IPS-11a (cell line): Measurements from ENCODE around the gene SNTB2.
A peak's percentile ranks its signal among the peaks of the same experiment; 100 is the strongest.

Source experiments
- H3K4me3 ChIP-seq: one replicate; pipeline ENCODE4 v1.5.1; 2013; ENCODE audit warnings: low read depth, low read length, control low read depth

The SNTB2 gene

DNA sequence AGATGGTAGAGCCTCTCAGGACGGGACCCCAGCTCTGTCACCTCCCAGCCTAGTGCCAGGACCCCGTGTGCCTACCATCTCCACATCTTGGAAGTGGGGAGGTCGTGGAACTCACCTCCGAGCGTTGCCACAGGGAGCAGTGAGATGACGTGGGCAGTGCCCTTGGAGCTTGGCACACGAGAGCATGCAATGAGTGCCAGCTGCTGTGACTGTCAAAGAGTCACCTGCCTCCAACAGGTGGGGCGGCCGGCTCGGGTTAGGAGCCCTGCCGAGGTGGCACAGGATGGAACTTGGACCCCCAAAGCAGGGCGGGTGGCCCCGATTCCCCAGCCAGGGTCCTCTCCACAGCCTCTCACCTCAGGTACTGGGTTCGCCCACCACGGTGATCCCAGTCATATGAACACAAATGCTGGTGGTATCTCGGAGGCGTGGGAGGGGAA lies 129.7 kb downstream of the SNTB2 start:
- H3K4me3 ChIP-seq, result no peak overlapping the region

DNA sequence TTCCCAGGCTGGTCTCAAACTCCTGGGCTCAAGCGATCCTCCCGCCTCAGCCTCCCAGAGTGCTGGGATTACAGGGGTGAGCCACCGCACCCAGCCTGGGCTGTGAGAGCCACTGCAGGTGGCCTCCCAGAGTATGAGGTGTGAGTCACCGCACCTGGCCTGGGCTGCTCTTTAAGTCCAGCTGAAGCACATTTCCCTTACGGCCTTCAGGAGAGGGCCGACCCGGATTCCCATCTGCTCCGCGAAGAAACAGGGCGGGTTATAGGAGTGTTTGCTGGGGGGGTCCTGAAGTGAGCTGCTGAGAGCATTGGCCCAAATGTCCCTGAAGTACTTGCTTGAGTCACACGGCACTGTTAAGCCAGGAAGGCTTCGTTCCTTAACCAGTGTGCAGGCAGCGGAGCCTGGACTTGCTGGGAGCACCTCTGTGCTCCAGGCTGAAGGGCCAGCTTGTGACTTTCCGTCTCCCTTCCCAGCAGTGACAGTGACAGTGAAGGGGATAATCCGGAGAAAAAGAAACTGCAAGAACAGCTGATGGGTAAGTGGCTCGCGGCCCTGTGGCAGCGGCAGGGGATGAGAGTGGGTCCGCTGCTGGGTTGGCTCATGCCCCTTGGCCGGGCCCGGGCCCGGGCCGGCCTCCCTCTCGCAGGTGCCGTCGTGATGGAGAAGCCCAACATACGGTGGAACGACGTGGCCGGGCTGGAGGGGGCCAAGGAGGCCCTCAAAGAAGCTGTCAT lies 131.4 kb downstream of the SNTB2 start:
- no peak overlapping the region for H3K4me3 ChIP-seq

DNA sequence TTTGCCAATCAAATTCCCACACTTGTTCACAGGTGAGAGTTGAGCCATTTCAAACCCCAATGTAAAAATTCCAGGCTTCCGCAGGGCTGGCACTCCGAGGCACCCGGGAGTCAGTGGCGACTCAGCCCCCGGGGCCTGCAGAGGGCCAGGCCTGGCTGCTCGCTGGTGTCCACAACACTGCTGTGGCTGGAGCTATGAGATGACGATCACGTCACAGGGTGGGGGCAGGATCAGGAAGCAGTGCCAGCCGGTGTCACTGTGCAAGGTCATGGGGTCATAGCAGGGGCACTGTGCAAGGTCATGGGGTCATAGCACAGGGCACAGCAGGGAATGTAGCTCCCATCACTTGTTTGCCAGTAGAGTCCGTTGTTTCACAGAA lies 131.9 kb downstream of the SNTB2 start:
- no peak overlapping the region for H3K4me3 ChIP-seq

DNA sequence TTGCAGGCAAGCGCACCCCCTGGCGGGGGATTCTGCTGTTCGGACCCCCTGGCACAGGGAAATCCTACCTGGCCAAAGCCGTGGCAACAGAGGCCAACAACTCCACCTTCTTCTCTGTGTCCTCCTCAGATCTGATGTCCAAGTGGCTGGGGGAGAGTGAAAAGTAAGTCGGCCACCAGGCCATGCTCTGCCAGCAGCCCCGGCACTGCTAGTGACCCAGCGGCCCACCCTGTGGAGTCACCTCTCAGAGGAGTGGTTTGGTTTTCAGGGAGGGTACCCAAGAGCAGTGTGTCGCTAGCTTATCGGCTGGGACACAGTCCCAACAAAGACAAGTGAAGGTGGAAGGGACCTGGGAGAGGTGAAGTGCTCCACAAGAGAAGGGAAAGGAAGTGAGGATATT lies 132.4 kb downstream of the SNTB2 start:
- H3K4me3 ChIP-seq, result no peak overlapping the region

DNA sequence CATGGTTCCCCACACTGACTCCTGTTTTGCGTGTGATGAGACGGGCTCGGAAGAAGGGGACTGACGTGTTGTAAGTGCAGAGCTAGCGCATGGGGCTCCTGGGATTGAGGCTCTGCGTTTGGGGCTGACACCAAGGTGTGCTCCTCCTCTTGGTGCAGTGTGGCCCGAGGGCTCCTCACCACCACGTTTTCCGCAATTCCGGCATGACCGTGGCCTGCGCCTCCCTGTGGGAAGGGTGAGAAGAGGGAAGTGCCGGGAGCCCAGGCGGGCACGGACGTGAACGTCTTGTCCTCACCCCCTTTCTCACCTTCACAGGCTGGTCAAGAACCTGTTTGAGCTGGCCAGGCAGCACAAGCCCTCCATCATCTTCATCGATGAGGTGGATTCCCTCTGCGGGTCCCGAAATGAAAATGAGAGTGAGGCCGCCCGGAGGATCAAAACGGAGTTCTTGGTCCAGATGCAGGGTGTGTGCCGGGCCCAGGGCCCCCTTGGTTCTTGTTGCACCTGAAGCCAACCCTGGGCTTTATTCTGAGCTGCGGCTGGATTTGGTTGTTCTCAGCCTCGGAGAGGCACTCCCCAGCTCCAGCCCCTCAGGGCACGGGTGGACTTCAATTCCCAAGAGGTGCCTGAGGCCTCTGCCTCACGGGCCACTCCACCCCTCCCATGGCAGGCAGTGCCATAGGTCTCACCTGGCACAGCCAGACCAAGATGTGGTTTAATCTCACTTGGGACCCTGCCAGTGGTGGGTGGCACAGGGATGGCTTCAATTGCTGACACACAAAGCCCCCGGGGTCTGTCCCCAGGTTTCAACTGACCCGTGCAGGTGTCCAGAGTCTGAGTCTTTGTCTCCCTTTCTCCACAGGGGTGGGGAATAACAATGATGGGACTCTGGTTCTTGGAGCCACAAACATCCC lies 133.1 kb downstream of the SNTB2 start:
- H3K4me3 ChIP-seq, result no peak overlapping the region

DNA sequence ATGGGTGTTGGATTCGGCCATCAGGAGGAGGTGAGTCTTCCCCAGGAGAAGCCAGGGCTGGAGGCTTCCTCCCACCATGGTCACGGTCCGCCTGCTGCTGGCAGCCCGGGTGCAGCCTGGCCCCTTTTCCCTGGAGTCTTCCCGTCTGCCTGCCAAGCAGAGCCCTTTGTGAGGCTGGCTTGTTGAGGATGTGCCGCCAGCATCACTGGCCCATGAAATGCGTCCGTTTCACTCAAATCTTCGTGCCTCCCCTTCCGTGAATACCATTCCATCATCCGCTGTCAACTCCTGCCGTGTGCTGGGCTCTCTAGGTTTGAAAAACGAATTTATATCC lies 133.7 kb downstream of the SNTB2 start:
- no peak overlapping the region for H3K4me3 ChIP-seq

DNA sequence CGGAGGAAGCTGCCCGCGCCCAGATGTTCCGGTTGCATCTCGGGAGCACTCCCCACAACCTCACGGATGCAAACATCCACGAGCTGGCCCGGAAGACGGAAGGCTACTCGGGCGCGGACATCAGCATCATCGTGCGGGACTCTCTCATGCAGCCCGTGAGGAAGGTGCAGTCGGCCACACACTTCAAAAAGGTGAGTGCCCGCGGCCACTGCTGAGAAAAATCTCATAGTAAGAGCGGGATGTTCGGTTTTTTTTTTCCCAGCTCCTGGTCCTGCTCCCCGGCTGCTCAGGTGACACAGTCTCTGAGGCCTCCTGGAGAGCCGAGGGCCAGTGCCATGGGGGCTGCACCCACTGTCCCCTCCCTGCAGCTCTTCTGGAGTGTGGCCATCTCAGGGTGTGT lies 134.1 kb downstream of the SNTB2 start:
- H3K4me3 ChIP-seq, result no peak overlapping the region

DNA sequence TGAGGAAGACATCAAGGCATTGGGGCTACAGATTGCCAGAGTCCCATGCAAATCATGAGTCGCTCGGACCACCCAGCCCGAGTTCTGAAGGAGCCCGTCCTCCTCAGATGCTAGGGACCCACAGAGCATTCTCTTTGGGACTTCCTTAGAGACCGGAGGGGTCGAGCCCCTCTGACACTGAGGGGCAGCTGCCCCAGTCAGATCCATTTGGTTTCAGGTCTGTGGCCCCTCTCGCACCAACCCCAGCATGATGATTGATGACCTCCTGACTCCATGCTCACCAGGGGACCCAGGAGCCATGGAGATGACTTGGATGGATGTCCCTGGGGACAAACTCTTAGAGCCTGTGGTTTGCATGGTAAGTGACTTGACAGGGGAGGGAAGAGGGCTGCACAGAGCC lies 135.4 kb downstream of the SNTB2 start:
- H3K4me3 ChIP-seq, result no peak overlapping the region

DNA sequence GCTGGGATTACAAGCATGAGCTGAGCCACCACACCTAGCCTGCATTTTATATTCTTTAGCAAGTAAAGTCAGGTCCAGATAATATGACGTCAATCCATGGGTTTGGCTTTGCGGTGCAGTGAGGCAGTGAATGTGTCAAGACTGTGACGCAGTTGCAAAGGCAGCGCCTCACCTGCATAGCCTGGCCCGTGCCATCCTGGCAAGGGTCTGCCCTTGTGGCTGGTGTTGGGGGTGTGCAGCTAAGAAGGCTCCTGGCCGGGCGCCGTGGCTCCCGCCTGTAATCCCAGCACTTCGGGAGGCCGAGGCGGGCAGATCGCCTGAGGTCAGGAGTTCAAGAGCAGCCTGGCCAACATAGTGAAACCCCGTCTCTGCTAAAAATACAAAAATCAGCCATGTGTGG lies 136.5 kb downstream of the SNTB2 start:
- H3K4me3 ChIP-seq, result no peak overlapping the region

DNA sequence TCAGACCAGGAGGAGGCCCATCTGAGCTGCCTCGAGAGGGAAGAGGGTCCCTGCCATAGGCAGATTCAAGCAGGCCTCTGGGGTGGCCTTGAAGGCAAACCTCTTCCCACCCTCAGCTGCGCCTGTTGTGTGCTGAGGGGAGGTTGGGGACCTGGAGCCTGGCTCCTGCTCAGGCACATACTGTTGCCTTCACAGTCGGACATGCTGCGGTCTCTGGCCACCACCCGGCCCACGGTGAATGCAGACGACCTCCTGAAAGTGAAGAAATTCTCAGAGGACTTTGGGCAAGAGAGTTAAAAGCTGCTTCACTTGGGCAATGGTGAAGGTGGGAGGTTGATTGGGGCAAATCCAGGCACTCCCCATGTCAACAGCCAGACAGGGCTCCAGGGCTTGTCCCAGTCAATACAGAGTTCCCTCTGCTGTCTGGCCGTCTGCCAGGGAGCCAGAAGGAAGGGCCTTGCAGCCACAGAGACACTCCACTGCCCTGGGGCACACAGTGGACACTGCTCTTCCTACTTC lies 137.1 kb downstream of the SNTB2 start:
- H3K4me3 ChIP-seq, result no peak overlapping the region

DNA sequence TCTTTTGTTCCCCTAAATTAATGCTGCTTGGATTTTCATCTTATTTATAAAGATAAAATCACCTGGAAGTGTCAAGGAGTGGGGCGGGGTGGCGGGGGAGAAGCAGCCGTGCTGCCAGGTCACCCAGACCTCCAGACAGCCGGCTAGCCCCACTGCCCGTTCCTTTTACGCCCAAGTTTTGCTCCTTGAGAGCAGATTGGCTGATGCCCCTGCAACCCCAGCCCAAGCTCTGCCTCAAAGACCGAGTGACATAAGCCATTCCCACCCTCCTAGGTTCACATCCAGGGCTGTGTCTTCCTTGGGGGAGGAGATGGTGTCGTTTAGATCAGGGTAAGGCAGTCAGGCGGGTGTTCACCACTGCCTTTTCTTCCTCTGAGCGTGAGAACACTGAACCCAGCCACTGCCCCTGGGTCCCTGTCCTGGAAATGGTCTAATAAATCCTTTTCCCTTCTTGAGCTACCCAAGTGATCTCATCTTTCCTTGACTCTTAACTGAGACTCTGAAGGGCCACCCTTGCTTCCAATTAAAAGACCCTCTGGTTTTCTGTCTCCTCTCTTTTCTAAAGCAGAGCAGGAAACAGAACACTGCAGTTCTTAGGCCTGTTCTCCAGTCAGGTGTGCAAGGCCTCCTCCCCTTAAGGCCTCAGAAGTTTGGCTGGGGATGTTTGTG lies 137.8 kb downstream of the SNTB2 start:
- H3K4me3 ChIP-seq, result no peak overlapping the region

DNA sequence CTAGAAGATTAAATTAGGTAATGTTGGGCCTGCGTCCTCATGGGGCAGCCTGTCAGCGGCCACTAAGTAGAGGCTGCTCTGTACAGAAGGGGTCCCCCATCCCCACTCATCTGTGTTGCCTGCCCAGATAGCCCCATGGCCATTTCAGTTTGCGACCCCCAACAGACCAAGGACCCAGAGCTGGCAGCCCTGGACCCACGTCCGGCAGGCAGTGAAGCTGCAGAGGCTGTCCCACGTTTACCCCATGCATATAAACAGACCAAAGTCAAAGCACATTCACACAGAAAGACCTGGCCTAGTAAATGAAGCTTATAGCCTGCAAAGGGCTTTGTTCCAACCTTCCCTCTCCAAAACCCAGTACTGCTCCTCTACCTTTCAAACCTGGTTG lies 138.8 kb downstream of the SNTB2 start:
- H3K4me3 ChIP-seq, result no peak overlapping the region

DNA sequence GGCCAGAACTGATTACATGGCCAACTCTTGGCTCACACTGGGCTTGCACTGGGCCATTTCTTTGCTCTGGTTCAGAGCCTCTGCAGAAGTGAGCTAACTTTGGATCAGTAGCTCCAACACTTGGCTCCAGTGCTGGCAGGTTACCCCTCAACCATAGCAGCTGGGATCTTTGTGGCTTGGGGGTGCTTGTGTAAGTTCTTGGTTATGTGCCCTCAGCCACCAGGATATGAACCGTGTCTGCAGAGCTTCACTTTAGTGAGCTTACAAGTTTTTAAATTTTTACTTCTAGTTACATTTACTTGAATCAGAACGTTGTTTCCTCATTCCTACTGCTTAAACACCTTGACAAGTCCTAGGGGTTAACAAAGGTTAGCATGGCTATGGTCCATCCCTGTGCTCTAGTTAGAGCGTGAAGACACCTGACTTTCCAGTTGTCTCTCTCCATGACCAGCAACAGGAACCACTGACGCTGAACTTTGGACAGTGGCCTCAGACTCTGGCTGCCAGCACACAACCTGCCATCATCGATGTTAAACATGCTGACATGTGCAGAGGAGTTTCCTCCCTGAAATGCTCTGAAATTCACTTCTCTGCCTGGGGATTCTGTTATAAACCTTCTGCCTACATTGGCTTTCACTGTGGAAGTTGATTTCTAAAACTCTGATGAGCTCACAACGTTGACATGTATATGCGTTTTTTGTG lies 139.4 kb downstream of the SNTB2 start:
- H3K4me3 ChIP-seq, result no peak overlapping the region

DNA sequence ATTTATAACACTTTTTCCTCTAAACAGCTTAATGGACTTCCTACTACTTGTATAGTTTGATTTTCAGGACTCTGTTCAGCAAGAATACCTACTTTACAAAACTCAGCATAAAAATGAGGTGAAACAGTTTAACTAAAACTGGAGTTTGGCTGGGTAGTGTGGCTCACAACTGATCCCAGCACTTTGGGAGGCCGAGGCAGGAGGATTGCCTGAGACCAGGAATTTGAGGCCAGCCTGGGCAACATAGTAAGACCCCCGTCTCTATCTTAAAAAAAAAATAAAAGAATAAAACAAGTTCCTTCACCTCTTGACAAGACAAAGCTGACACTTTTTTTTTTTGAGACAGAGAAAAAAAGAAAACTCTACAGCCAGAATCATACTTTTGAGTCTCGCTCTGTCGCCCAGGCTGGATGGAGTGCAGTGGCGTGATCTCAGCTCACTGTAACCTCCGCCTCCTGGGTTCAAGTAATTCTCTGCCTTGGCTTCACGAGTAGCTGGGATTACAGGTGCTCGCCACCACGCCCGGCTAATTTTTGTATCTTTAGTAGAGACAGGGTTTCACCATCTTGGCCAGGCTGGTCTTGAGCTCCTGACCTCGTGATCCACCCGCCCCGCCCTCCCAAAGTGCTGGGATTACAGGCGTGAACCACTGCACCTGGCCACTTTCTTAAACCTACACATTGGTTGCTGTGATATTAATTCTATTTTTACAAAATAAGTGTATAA lies 140.8 kb downstream of the SNTB2 start:
- H3K4me3 ChIP-seq, result no peak overlapping the region

DNA sequence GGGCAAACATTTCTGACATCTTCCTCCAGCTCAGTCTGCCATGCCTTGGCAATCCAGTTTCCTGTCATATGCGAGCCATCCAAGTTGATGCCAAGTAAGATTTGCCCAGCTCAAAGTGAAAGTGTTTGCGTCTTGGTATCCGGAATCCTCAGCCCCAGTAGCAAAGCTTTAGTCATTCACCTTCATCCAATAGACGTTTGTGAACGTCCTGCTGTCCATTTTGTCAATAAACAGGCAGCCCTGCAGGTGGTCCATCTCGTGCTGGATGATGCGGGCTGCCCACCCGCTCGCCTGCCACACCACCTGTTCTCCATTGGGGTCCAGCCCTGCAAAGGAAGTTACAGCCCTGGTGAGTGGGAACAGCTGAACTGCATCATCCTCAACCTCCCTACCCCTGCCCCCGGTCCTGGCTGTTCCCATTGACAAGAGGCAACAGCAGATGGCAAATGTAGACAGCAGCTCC lies 141.9 kb downstream of the SNTB2 start:
- H3K4me3 ChIP-seq, result peak overlapping the region; percentile 92

DNA sequence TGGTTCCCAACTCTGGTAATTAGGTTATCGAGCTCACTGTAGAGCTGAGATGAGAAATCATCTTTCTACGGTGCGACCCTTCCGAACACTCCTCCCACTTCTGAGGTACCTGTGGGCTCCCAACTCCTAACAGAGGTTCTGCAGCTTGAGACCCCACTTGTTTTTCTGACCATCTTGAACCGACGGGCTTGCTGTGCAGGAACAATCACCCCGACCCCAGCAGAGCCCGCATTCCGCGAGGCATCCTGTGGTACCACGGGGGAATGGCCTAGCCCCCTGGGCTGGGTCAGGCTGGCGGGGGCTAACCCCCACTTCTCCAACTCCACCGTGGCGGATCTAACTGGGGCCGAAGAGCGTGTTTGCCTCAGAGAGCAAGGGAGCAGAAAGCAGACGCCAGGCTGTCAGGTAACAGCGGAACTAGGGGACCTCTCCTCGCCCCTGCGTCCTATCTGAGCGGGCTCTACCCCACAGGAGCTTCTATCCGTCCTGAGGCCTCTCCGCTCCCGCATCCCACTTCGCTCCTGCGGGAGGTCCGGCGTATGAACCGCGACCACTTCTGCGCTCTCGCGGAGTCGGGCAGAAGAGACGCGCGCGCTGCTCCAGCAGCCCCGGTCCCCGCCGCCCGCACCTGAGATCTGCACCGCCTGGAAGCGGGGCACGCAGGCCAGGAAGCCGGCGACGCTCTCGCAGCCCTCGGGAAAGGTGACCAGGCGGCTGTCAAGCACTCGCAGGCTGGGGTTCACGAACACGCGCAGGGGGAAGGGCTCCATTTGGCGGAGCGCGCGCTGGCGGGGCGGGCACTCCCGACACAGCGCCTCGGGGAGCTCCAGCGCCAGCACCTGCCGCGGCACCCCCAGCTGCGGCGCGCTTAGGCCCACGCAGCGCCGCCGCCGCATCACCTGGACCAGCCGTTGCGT lies 142.7 kb downstream of the SNTB2 start:
- H3K4me3 ChIP-seq, result peak overlapping the region; percentile 92

DNA sequence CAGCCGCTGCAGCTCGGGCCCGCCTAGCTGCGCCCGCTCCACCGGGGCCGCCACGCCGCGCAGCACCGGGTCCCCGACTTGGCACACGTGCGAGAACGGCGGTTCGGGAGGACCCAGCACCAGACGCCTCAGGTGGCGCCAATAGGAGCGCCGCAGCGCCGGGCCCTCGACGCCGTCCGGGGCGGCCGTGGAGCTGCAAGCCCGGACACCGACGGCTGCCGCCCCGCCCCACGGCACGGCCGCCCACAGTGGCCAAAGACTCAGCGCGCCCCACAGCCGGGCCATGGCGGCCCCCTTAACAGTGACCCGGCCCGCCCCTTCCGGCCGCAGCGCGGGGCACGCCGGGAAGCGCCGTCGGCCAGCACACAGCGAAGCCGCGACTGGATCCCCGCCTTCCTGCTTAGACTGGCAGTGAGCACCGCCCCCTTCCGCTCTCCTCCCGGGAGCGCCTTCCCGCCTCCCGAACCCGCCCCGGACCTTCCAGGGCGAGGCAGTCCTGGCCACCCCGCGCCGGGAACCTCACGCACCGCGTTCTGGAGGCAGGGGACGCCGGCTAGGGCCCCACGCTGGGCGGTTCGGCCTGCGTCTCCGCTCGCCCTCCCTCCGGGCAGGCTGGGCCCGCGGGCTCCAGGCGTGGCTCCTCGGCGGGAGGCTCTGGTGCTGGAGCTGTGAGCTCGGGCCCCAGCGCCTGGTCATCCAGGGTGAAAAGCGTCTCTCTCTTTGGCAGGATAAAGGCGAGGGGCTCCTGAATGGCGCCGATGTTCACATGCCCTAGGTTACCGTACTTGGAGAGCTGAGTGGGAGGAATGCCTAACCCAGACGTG lies 143.5 kb downstream of the SNTB2 start, which contains the start of gene PDF:
Gene PDF (minus strand): TSS at position 303 of the 824 bp plus-strand sequence. CDS start 18 bp downstream, at position 285.
- peak within 1 kb of the TSS; percentile 92 for H3K4me3 ChIP-seq

DNA sequence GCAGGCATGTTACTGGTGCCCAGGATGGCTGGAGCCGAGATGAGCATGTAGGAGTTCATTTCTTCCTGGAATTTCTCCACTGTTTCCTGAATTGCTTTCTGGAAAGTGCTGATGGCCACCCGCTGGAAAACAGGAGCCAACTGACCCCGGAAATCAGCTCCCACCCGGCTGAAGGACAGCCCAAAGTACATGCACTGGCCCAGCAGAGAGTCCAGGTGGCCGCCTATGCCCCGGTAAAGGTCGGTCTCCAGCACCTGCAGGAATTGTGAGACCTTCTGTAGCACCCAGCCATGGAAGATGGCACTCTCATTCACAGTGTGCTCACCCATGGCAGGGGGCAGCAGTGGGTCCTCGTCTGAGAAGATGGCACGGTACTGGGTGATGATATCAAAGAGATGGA lies 147.7 kb downstream of the SNTB2 start:
- no peak overlapping the region for H3K4me3 ChIP-seq
